ENCODE measurements around the gene ARID1B. TPM values are rescaled to one million over a fixed set of nuclear protein-coding genes. Genes with fewer than 3 reads are reported as not detected.

ARID1B gene
- total RNA-seq, 2 experiments from 2014 or later: 90.1 to 164 TPM

DNA sequence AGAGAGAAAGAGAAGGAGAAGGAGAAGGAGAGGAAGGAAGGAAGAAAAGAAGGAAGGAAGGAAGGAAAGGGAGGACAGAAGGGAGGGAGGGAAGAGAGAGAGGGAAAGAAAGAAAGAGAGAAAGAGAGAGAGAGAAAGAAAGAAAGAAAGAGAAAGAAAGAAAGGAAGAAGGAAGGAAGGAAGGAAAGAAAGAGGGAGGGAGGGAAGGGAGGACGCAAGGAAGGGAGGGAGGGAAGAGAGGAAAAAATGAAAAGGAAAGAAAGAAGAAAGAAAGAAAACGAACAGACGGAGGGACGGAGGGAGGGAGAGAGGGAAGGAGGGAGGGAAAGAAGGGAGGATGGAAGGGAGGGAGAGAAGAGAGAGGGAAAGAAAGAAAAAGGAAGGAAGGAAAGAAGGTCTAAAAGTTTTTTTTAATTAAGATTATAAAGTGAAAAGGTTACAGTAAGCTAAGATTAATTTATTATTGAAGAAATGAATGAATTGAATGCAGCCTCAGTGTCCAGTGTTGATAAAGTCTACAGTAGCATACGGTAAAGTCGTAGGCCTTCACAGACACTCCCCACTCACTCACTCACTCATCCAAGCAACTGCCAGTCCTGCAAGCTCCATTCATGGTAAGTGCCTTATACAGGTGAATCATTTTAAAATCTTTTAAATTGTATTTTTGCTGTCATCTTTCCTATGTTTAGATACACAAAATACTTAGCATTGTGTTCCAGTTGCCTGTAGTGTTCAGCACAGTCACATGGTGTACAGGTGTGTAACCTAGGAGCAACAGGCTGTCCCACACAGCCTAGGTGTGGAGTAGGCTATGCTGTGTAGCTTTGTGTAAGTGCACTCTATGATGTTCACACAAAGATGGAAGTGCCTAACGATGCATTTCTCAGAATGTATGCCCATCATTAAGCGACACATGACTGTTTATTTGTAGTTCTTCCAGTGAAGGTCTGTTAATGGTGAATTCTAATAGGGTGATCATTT lies 20.3 kb upstream of the ARID1B start:
- POLR2A ChIA-PET: interaction anchor here (0.6 to 5.9 kb wide), 13 partner anchors 8 to 360 kb away, joined by 3 to 74 read pairs (median 6); partner anchors contain the start of gene ARID1B
- no TSS peak for BruUV-seq (replicated peaks)

GRCh38 chr6:156757849-156758248 lies 19.3 kb upstream of the ARID1B start:
- intact Hi-C loops (cut with micrococcal nuclease; ENCODE audit: unreplicated experiment): loop anchor here (10.0 kb wide), 1 partner anchor 483 kb away; no protein-coding TSS in a partner anchor

More for the DNA sequence above, 20.3 kb upstream of the ARID1B start:
- intact Hi-C loops (cut with micrococcal nuclease; ENCODE audit: unreplicated experiment): loop anchor here (10.0 kb wide), 1 partner anchor 482 kb away; no protein-coding TSS in a partner anchor
- peak overlapping the region; percentile 1 for H3K4me2 ChIP-seq (ENCODE audit: low read length)
- no peaks in the 10 kb centered on the region for H3K79me2 ChIP-seq (ENCODE audit: insufficient read depth, low read depth, low read length)
- peaks cover 91% of the 10 kb centered on the region for H3K4me1 ChIP-seq (ENCODE audit: insufficient read depth, low read length, poor library complexity, severe bottlenecking)
- no peaks in the 10 kb centered on the region for H4K20me1 ChIP-seq (ENCODE audit: insufficient read depth, low read length)
- H2AFZ ChIP-seq (ENCODE audit: low read length): peak overlapping the region; percentile 21; the same call in 1 of the 2 replicates
- no peak overlapping the region for H3K4me3 ChIP-seq (ENCODE audit: low read depth, low read length, poor library complexity, severe bottlenecking)
- TF ChIP-seq, protein P1, sequence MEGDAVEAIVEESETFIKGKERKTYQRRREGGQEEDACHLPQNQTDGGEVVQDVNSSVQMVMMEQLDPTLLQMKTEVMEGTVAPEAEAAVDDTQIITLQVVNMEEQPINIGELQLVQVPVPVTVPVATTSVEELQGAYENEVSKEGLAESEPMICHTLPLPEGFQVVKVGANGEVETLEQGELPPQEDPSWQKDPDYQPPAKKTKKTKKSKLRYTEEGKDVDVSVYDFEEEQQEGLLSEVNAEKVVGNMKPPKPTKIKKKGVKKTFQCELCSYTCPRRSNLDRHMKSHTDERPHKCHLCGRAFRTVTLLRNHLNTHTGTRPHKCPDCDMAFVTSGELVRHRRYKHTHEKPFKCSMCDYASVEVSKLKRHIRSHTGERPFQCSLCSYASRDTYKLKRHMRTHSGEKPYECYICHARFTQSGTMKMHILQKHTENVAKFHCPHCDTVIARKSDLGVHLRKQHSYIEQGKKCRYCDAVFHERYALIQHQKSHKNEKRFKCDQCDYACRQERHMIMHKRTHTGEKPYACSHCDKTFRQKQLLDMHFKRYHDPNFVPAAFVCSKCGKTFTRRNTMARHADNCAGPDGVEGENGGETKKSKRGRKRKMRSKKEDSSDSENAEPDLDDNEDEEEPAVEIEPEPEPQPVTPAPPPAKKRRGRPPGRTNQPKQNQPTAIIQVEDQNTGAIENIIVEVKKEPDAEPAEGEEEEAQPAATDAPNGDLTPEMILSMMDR (conservative IDR thresholded peaks at IDR 0.05; ENCODE audit: low read length): no peak
- no peak for TF ChIP-seq EZH2phosphoT487 (IDR thresholded peaks at IDR 0.05; ENCODE audit: borderline replicate concordance, low read depth, low read length)
- DNase-seq (ENCODE audit: low spot score): no peak
- H3K9me2 ChIP-seq (ENCODE audit: insufficient read depth, low read length): no peaks in the 10 kb centered on the region
- CTCF ChIA-PET (ENCODE audit: unreplicated experiment): no interaction called here
- H3K9me3 ChIP-seq (ENCODE audit: low read length): no peaks in the 10 kb centered on the region
- no peaks in the 10 kb centered on the region for H3K36me3 ChIP-seq (ENCODE audit: insufficient read depth, low read length)
- no peak overlapping the region for H3K27ac ChIP-seq (ENCODE audit: low read depth, low read length, poor library complexity, severe bottlenecking)

More at GRCh38 chr6:156757849-156758248, 19.3 kb upstream of the ARID1B start:
- H3K79me2 ChIP-seq (ENCODE audit: insufficient read depth, low read depth, low read length): no peaks in the 10 kb centered on the region
- peaks cover 82% of the 10 kb centered on the region for H3K4me1 ChIP-seq (ENCODE audit: insufficient read depth, low read length, poor library complexity, severe bottlenecking)
- H3K9me2 ChIP-seq (ENCODE audit: insufficient read depth, low read length): no peaks in the 10 kb centered on the region
- H2AFZ ChIP-seq (ENCODE audit: low read length): no peak overlapping the region; the same call in 1 of the 2 replicates
- H4K20me1 ChIP-seq (ENCODE audit: insufficient read depth, low read length): no peaks in the 10 kb centered on the region
- no peaks in the 10 kb centered on the region for H3K36me3 ChIP-seq (ENCODE audit: insufficient read depth, low read length)
- TF ChIP-seq EZH2phosphoT487 (IDR thresholded peaks at IDR 0.05; ENCODE audit: borderline replicate concordance, low read depth, low read length): no peak
- TF ChIP-seq, protein P1 (conservative IDR thresholded peaks at IDR 0.05; ENCODE audit: low read length): no peak
- ChIA-PET CTCF (ENCODE audit: unreplicated experiment) (no interaction called here), POLR2A (interaction anchor here (0.6 to 3.5 kb wide), 2 partner anchors 13 to 51 kb away, joined by 3 to 19 read pairs; no protein-coding TSS in a partner anchor)
- no peak overlapping the region for H3K27ac ChIP-seq (ENCODE audit: low read depth, low read length, poor library complexity, severe bottlenecking)
- H3K4me3 ChIP-seq (ENCODE audit: low read depth, low read length, poor library complexity, severe bottlenecking): no peak overlapping the region
- 0 out of 2 replicates have a peak overlapping the region, but pooled peaks have one; percentile 1 for H3K4me2 ChIP-seq (ENCODE audit: low read length)
- H3K9me3 ChIP-seq (ENCODE audit: low read length): no peaks in the 10 kb centered on the region
- DNase-seq (ENCODE audit: low spot score): no peak
- BruUV-seq (replicated peaks): no TSS peak

All from OCI-LY7 (cell line).